DMS79 (cell line): ENCODE data around the gene MSI2.

Experiments
- DNase-seq: peaks from one replicate; lab custom pipeline; 2025; lab: John Stamatoyannopoulos, UW

MSI2 gene

DNA sequence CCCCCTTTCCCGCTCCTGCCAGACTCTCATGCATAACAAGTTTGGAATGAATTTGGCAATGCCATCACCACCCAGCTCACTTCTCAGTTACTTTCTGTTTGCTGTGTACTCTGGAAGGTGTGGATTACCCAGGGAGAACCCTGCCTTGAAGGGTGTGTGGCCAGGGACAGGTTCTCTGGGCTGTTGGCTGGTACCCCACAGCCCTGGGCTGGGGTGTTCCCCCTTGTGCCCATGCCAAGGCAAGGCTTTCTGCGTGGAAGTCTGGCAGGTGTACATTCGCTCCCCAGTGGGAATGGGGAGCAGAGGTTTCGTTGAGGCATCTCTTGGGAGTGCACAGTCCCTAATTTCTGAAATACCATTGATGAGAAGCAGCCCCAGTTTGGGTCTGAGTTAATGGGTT lies 301.1 kb downstream of the MSI2 start:
- DNase-seq = no peak

DNA sequence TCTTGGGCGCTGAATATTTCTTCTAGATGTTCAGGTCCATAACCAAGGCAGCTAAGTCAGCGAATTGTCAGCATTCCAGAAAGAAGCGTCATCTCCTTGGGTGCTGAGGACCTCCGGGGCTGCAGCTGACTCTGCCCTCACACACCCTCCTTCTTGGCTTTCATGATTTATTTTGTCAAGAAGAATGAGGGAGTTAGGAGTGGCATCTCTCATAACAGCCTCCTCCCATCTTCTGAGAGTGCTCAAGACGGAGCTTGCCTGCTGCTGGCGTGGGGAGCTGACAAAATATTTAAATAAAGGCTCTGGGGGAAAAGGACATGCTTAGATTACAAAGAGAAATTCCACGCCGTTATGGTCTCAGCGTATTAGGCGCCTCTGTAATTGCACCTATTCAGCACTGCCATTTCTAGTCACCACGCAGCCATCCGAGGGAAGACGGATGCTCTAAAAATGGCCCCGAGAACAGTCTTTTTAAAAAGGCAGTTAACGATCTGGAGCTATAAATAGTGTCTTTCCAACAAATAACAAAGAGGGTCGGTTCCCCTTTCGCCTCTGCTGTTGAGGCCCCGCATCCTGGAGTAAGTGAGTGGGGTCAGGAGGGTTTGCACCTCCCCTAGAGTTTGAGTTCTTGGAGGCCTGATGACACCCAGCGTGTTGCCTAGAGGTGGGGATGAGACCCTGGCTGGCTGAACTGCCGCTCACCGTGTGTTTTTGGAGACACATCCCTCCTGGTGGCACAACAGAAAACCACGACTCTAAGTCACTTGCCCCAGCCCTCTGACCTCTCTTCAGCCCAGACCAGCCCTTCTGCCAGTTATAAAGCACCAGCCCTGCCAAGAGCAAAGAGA lies 301.7 kb downstream of the MSI2 start:
- DNase-seq = peak; percentile 33

DNA sequence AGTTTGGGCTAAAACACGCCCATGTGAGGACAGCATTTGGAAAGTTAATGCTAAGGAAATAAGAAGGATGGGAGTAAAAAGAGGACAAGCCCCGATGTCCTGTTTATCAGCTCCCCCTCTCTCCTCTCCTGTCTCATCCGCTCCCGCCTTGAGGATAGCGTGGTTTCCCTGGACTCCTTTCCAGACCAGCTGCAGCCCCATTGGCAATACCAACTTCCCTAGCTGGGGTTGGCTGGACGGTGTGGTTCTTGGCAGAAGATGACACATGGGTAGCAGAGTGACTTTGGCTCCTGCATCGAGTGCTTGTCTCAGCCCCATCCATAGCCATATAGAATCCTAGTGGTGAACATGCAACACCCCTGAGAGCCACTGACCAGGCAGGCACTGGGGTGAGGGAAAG lies 302.9 kb downstream of the MSI2 start:
- DNase-seq = no peak

DNA sequence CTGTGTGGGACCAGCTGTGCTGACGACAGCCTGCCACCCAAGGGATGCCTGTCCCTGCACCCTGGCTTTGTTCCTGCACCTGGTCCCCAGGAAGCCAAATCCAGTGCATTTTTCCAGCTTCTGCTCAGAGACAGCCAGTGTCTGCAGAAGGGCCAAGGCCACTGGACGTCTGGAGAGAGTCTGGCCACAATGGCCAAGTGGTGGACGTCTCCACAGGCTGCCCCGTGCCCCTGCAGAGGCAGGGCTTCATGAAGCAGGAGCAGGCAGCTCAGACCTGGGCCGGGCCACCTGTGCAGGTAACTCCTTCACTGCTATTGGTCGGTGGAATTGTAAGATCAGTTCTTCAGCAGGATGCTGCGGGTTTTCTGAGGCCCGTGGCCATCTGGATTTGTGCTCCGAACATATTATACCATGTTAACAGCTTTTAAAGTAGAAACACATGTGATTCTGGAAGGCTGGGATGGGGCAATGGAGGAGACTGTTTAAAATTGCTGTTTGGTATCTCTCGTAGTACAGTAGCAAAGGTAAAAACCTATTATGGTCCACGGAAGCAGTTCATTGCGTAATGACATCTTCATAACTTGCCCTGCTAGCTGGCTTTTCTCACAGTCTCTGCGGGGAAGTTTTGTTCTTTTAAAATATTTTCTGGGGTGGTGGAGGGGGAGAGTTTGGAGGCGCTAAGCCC lies 303.5 kb downstream of the MSI2 start:
- DNase-seq = no peak

DNA sequence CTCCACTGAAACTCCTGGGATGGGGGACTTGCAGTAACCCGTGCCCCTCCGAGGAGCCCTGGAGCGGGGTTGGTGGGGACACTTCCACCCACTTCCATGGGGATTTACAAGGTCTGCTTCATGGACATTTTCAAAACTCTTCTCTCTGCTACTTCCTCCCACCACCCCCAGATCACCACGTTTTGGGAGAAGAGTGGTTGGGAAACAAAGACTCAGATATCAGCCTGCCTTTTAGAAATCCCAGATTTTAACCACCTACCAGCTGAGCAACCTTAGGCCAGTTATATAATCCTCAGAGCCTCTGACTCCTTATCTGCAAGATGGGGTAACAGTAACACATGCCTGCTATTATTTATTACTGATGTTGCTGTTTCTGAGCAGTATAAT lies 304.0 kb downstream of the MSI2 start:
- DNase-seq = no peak

DNA sequence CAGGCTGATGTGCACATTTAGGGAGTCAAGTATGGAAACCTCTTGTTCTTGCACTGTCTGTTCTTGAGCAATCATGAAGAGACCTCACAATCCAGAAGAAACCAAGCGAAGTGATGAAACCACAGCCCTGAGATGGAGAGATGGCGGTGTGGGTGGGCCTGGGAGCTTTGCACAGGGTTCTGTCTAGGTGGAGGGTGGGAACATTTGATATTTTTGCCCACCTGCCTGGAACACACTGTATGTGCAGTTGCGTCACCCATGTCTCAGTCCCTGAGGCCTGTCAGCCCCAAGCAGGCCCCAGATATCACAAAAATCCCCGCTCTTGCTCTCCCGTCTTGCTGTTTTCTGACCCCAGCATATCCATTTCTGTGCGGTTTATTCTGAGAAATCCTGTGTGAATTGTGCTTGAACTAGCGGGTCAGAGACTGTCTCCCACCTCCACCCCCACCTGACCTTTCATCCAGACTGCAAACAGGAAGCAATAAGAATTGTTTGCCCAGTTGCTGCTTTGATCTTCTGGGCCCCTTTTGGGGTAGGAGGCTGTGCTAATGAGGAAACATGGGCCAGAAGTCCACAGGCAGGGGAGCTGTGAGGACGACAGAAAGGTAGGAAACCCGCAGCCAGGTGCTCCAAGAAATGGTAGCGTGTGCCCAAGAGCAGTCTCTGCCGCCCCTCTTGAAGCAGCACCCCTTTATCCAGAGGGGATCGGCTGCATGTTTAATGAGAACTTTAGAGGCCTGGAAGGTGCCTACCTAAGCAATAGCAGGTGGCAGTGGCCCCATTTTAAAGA lies 304.9 kb downstream of the MSI2 start:
- no peak for DNase-seq

DNA sequence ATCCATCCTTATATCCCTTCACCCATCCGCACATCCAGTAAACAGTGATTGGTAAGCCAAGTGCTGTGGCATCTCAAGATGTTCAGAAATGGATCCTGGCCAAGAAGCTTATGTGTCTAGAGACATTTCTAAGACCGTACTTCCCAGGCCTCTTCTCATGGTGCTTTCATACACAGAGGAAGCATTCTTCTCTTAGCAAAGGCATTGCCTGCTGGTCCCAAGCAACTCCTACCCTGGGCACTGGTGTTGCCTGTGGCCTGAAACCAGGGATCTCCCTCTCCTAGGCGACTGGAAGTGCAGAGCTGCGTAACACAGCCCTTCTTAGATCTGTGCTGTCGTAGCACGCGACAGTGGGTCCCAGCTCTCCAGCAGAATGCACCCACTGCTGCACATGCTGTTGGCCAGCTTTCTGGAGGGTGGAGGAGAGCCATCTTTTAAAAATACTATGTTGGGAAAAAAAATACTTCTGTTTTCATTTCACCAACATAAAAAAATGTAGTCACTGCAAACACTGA lies 305.9 kb downstream of the MSI2 start:
- no peak for DNase-seq

DNA sequence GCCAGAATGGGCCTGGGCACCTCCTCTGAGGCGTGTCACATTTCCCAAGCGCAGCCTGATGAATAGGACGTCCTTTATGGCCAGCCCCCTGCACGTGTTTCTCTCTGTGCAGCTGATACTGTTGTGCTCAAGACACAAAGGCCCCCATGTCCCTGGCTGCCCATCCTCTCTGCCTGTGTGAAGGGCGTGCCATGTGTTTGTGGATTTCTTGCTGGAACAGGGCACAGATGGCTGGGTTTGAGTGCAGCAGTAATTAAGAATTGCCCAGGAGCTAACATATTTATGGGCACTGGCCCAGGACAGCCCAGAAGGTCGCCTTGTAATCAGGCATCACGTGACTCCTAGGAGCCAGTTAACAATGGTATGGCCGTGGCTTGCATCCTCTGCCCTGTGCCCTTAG lies 307.6 kb downstream of the MSI2 start:
- no peak for DNase-seq

DNA sequence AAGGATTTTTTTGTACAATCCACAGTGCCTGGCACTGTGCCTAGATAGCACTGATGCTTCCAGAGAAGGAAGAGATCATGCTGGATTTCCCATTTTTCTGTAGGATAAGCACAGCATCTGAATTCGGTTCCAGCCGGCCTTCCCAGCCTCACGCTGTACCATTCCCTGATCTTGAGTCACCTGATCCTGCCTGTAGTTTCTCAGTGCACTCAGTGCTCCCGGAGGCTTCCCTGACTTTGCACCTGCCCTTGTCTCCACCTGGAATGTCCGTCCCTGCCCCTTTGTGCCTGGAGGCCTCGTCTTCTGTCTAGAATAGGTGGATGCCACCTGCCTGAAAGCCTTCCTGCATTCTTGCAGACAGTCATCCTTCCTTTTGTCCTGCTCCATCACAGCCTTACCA lies 308.9 kb downstream of the MSI2 start:
- no peak for DNase-seq

DNA sequence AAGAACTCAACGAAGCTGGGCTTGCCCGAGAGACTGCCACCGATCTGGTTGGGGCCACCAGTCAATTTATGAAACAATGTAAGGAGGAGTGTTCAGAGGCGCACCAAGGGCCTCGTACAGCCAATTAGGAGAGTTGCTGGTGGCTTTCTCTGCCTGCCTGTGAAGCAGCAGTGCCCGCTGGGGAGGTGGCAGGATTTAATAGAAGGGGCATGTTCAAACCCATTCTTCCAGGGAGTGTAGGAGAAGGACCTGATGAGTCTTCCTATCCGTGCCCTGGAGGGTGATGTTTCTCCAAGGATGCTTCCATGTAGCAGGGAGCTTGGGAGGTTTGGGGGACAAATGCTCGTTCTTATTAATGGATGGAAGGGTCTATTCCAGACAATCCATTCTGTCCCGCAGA lies 310.4 kb downstream of the MSI2 start:
- peak; percentile 47 for DNase-seq

DNA sequence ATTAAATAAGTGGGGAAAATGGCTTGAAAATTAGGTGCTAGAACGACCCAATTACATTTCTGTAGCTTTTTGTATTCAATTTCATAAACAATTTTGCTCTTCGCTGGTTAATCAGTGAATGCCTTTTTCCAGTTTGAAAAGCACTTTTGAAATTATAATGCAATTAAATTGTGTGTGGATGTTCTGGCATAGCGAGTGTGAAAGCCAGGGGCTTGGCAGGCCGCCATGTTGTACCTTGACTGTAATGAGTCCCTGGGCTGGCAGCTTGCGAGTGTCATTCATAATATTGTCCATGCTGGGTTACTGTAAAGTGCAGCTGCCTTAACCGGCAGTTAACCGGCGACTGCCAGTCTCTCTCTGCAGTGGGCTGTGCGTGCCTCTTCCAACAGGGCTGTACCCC lies 310.9 kb downstream of the MSI2 start:
- DNase-seq = peak; percentile 62

DNA sequence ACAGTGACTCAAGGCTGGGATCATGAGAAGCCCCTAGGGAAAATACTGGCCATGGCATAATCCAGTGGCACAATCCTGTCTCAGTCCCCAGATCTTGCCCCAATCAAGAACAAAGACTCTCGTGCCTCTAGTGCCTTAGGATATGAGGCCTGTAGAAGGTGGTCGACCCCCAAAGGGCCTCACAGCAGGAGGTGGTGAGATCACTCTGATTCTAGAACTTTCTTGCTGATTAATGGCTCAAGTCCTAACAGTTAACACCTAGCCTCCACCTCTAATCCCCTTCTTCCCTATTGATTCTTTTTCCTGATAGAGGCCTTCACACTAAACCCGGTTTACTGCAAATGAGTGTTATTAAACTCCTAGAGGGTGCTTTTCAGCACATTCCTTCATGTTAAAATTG lies 312.0 kb downstream of the MSI2 start:
- no peak for DNase-seq

DNA sequence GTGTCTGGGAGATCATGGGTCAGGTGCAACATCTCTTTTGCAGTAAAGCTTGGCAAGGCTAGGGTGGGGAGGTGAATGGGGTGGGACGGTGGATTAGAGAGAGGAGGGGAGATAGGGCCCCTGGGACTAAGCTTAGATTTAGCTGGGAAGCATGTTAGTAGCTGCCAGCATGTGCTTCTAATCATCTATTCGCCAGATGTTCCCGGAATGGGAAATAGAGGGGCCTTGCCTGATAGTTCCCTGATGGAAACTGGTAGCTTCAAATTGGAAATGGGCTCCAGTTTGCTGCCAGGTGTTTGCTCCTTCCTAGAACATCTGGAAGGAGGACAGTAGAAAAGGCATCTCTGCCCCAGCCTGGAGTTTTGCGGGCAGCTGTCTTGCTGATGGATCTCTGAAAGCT lies 312.7 kb downstream of the MSI2 start:
- no peak for DNase-seq

DNA sequence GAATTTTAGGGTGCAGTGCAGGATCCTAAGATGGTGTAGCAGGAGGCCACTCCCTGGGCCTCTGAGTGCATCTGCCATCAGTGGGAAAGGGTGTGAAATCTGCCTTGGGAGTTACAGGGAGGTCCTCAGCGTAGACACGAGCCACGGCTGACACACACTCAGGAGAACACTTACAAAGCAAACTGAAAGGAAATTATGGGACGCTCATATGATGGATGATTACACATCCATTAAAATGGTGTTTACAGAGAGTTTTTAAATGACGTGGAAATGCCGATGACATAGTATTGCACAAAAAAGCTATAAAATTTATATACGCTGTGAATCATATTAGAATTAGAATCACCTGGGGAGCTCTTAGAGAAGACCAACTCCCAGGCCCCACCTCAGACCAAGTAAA lies 313.5 kb downstream of the MSI2 start:
- no peak for DNase-seq

DNA sequence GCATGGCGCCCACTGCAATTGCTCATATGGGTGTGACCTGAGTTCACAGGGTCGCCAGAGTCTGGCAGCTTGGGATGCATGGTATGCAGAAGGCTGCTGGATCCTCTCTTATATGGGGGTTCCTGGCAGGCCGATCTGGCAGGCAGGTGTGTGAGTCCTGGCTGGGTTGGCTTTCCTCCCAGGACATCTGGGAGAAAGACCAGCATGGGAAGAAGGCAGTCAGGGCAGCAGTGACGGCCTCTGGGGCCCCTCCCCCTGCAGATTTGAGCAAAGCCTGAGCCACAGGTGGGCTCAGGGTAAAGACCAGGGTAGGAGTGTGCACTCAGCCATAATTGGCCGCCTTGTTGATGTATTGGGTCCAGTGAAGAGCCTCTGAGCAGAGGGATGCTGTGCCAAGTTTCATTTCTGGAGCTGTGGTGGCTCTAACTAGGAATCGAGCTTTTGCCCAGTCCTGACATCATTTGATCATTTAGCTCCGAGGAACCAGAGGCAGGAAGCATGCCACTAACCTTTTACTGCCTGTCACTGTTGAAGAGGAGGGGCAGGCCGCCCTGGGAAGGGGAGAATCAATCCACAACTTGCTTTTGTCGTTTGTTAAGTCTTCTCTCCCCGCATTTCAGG lies 314.5 kb downstream of the MSI2 start:
- DNase-seq = peak; percentile 80

DNA sequence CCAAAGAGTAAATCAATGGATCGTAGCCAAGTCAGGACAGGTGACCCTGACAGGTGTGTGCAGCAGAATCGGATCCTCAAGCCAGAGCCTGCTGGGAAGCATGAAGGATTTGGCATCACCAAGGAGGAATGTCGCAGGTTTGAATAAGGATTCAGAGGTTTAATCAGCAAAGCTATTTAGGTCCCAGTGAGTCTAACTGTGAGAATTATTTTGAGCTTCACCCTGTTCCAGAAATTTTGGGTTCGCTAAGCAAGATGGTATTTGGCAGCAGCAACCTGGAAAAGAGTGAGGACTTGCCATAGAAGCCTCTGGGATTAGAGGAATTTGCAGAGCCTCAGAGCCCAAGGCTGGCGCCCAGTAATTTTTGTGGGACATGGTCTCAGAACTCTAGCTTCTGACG lies 315.7 kb downstream of the MSI2 start:
- peak; percentile 66 for DNase-seq

DNA sequence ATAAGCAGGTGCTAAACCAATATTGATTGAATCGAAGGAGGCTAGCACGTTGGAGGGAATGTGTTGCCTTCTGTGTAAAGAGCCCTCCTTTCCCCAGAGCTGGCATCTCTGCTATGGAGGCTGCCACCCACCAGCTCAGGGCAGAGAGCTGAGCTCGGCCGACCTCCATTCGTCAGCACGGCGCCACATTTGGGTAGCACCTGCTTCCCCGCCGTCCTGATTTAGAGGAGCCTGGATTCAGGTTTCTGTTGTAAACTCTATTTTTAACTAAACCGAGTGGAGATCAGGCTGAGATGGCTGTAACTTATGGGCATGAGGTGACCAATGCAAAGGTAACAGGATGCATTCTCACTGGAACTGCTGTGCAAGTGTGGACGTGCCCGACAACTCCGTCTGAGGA lies 316.3 kb downstream of the MSI2 start:
- no peak for DNase-seq

DNA sequence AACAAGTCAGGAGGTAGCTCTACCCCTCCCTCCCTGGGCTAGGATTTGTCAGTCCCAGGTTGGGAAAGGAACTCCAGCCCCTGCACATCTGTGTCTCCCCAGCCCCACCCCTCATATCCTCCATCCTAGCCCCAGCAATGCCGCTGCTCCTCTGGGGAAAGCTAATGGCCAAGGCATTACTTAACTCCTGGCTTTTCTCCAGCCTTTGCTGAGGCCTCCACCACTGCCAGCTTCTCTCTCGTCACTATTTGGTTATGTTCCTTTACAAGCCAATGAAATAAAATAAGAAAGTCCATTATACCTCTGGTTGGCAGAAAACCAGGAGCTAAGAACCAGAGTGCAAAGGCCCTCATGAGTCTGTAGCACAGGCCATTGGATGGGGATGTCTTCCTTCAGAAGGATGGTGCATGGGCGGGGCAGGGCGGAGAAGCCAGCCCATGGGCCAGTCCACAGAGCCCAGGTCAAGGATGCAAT lies 317.8 kb downstream of the MSI2 start:
- peak; percentile 58 for DNase-seq

DNA sequence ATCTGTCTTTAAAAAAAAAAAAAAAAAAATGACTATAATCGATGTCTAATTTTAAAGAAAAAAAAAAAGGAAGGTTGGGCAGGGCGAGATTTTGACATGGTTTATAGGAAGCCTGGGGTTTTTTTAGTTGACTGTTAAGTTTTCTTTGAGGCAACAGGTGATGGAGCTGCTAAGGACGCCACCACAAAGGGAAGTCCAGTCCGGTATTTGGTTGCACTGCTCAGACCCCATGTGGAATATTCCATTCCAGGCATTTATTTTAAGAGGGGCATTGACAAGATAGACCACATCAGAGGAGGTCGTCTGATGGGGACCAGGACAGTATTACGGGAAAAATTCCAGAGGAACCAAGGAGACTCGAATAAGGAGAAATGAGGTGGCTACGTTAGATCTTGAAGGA lies 320.4 kb downstream of the MSI2 start:
- DNase-seq = no peak

DNA sequence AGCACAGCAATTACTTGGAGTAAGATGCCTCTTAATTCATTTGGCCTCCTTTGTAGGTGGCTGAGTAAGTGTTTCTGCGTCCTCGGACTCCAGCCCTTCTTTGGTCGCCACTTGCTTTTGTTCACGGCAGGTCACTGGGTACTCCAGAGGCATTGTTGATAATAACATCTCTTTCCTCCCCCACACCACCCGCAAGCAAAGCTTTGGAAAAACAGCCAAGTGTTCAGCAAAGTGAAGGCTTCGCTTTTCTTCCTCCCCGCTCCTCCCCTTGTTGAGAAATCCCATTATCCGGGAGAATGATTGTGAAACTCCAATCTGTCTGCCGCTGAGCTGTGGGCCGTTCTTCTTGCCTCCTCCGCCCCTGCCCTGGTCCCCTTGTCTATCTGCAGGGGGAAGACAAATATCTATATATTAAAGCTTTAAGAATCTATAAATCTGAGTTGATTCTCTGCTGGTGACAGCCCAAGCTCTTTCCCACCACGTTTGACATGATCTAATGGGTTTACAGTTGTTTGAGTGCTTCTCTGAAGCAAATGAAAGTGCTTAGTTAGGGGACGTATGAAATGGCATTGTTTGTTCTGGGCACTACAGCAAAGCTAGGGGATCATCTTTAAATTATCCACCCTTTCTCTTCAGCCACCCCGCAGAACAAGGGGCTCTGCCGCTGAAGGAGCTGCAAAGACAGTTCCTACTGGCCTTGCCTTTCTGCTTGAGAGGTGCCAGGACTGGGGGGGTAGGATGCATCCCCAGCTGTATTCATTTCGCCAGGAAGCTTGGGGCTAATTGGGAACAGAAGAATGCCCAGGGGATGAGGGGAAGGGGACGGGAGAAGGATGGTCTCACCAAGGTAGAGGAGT lies 321.7 kb downstream of the MSI2 start:
- DNase-seq = no peak

DNA sequence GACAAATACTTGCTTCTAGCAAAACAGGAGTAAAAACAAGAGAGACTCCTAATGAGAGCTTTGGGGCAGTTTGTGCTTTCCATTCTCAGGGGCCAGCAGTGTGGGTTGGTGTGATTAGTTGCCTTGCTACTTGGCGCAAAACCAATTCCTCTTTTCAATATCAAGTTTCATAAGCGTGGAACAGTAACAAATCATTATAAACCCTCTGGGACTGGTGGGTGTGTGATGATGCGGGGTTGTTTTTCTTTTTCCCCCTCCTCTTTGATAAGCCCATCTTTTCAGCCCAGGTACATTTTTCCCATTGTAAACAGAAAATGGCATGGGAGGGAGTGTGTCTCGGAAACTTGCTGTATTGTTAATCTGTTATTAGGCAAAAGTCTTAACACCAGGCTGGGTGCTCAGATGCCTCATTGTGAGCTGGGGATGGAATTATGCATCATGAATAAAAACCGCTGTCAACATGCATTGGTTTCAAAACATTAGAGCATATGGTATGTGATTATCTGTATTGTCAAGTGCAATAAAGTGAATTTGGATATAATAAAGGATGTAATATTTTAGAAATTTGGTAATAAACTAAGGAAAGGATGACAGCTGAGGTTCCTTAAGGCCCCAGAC lies 322.4 kb downstream of the MSI2 start:
- no peak for DNase-seq
